Stimulated activated CD4-positive, alpha-beta T cell treated with anti-CD3 and anti-CD28 coated beads, Interleukin-2, amount 100 ng/mL, for 24 hours (primary cell): ENCODE results near the gene FBXO36.
"Not testable (repeated sequence)": the region's sequence is repeated elsewhere in the genome, so short reads cannot be mapped to it uniquely, and the experiment has no call there.

Source experiments
- DNase-seq, 2 donors: peaks; one replicate each; pipeline ENCODE4 v3.0.0-alpha.2; 2020

Gene FBXO36

GRCh38 chr2:229922449-229923386 lies at the start of gene FBXO36:
FBXO36 (plus strand) TSS chr2:229922503; CDS start chr2:229922514, 11 bp downstream.
- peak; percentile 92 to 93 for DNase-seq

GRCh38 chr2:229873123-229873581 lies 49.2 kb upstream of the FBXO36 start:
- no peak for DNase-seq

- no peak for DNase-seq
These were observed 47.7 kb upstream of the FBXO36 start for GRCh38 chr2:229874647-229875046.

- no peak for DNase-seq
These were observed 46.8 kb upstream of the FBXO36 start for GRCh38 chr2:229875549-229875948.

GRCh38 chr2:229879191-229879950 lies 42.9 kb upstream of the FBXO36 start:
- DNase-seq: no peak

- DNase-seq: no peak
These were observed 41.3 kb upstream of the FBXO36 start for GRCh38 chr2:229880892-229881586.

GRCh38 chr2:229882583-229882982 lies 39.7 kb upstream of the FBXO36 start:
- DNase-seq: no peak

- no peak for DNase-seq
These were observed 37.3 kb upstream of the FBXO36 start for GRCh38 chr2:229884775-229885699.

- DNase-seq: no peak
These were observed 34.9 kb upstream of the FBXO36 start for GRCh38 chr2:229887441-229887840.

GRCh38 chr2:229888031-229888430 lies 34.3 kb upstream of the FBXO36 start:
- no peak for DNase-seq

- no peak for DNase-seq
These were observed 33.3 kb upstream of the FBXO36 start for GRCh38 chr2:229889023-229889422.

GRCh38 chr2:229896857-229897256 lies 25.4 kb upstream of the FBXO36 start:
- no peak for DNase-seq

- DNase-seq: no peak
These were observed 22.7 kb upstream of the FBXO36 start for GRCh38 chr2:229899604-229900003.

- DNase-seq: no peak
These were observed 22.3 kb upstream of the FBXO36 start for GRCh38 chr2:229900012-229900411.

GRCh38 chr2:229900514-229900913 lies 21.8 kb upstream of the FBXO36 start:
- DNase-seq: not testable (repeated sequence)

- no peak for DNase-seq
These were observed 20.5 kb upstream of the FBXO36 start for GRCh38 chr2:229901819-229902218.

GRCh38 chr2:229903037-229903436 lies 19.3 kb upstream of the FBXO36 start:
- DNase-seq: no peak

- DNase-seq: no peak
These were observed 16.7 kb upstream of the FBXO36 start for GRCh38 chr2:229905601-229906000.

GRCh38 chr2:229909090-229909489 lies 13.2 kb upstream of the FBXO36 start:
- DNase-seq: no peak

- no peak for DNase-seq
These were observed 12.0 kb upstream of the FBXO36 start for GRCh38 chr2:229910147-229910831.

- no peak for DNase-seq
These were observed 11.4 kb upstream of the FBXO36 start for GRCh38 chr2:229910832-229911412.
